Prostate gland (tissue), 2 donors: ENCODE results near the gene ADH5. TPM values are rescaled to one million over a fixed set of nuclear protein-coding genes. Genes with fewer than 3 reads are reported as not detected.
"Not testable (repeated sequence)": the region's sequence is repeated elsewhere in the genome, so short reads cannot be mapped to it uniquely, and the experiment has no call there.

Experiments
- DNase-seq: peaks from one replicate; pipeline ENCODE4 v3.0.0-alpha.2; 2019; ENCODE audit warnings: low spot score
- H3K27ac ChIP-seq, 2 donors: fragments of 200-600 bp; sonication (generic); 2 replicates each; pipeline ENCODE4 v1.5.1; 2017 to 2019
- H3K27me3 ChIP-seq: fragments of 200-600 bp; sonication (generic); replicated peaks from 2 replicates; pipeline ENCODE4 v1.5.1; 2019; ENCODE audit not compliant: insufficient read depth
- H3K36me3 ChIP-seq, 2 donors: fragments of 200-600 bp; sonication (generic); 1 replicate in 1 of 2; 2 replicates in 1 of 2; pipeline versions ENCODE4 v1.5.1 to v1.8.1; 2017 to 2019
- H3K4me1 ChIP-seq: fragments of 200-600 bp; sonication (generic); replicated peaks from 2 replicates; pipeline ENCODE4 v1.5.1; 2019
- H3K4me3 ChIP-seq, 2 donors: fragments of 200-600 bp; sonication (generic); 2 replicates each; pipeline ENCODE4 v1.5.1; 2017 to 2019
- H3K9me3 ChIP-seq: fragments of 200-600 bp; sonication (generic); 2 replicates; pipeline ENCODE4 v1.5.1; 2017
- POLR2A ChIP-seq: fragments of 450-650 bp; IDR thresholded peaks from one replicate; pipeline ENCODE4 v1.6.1; 2016; ENCODE audit warnings: antibody characterized with exemption, mild to moderate bottlenecking
- POLR2AphosphoS5 ChIP-seq: sonication (generic); formaldehyde crosslinking; IDR thresholded peaks from one replicate; pipeline ENCODE4 v1.6.1; 2017; ENCODE audit warnings: antibody characterized with exemption
- WGBS: methylation state at CpG from one replicate; pipeline ENCODE4 v1.1.5; 2018; 5-methylcytosine and 5-hydroxymethylcytosine counted together
- intact Hi-C: fragments of 100-400 bp; cut with DNase I; formaldehyde crosslinking; loops from one replicate; pipeline ENCODE4 v1.14.2; 2022
- total RNA-seq, 2 donors: library from RNA; depleted of rRNA; stranded (reverse); fragments of >200 nt; gene quantifications; one replicate each; pipeline ENCODE4 v1.1.0, GENCODE V29; 2016
- TF ChIP-seq, protein P1 (sequence below), 4 experiments: fragments of 200-600 bp in 2 of 4; fragments of 450-650 bp in 2 of 4; sonication (generic) in 2 of 4; IDR thresholded peaks; 1 replicate in 3 of 4; 2 replicates in 1 of 4; pipeline ENCODE4 v1.5.1; 2016 to 2019; ENCODE audit warnings: antibody characterized with exemption in 4 of 4, mild to moderate bottlenecking in 2 of 4, moderate library complexity in 2 of 4

The ADH5 gene
- total RNA-seq, 2 donors from 2014 or later, result 127 to 149 TPM

DNA sequence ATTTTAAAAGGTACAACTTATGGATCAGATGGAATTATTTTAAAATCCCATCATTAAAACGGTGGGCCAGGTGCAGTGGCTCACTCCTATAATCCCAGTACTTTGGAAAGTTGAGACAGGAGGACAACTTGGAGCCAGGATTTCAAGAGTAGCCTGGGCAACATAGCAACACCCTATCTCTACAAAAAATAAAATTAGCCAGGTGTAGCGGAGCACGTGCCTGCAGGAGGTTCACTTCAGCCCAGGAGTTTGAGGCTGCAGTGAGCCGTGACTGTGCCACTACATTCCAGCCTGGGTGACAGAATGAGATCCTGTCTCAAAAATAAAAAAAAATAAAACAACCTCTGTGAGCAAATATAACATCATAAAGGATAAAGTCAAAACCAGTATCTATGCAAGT, 11.4 kb downstream of the ADH5 start:
- no peaks in the 10 kb centered on the region for H3K9me3 ChIP-seq
- H3K4me3 ChIP-seq, result no peak overlapping the region
- no peak overlapping the region for H3K27ac ChIP-seq
- intact Hi-C loops, result no loop called here
- WGBS, result 83% methylated on average over 4 of the region's 4 CpGs
- no peaks in the 10 kb centered on the region for H3K27me3 ChIP-seq
- no peaks in the 10 kb centered on the region for H3K4me1 ChIP-seq
- TF ChIP-seq POLR2AphosphoS5 (no peak), POLR2A (no peak)
- TF ChIP-seq, protein P1, sequence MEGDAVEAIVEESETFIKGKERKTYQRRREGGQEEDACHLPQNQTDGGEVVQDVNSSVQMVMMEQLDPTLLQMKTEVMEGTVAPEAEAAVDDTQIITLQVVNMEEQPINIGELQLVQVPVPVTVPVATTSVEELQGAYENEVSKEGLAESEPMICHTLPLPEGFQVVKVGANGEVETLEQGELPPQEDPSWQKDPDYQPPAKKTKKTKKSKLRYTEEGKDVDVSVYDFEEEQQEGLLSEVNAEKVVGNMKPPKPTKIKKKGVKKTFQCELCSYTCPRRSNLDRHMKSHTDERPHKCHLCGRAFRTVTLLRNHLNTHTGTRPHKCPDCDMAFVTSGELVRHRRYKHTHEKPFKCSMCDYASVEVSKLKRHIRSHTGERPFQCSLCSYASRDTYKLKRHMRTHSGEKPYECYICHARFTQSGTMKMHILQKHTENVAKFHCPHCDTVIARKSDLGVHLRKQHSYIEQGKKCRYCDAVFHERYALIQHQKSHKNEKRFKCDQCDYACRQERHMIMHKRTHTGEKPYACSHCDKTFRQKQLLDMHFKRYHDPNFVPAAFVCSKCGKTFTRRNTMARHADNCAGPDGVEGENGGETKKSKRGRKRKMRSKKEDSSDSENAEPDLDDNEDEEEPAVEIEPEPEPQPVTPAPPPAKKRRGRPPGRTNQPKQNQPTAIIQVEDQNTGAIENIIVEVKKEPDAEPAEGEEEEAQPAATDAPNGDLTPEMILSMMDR (IDR thresholded peaks at IDR 0.05), result no peak
- DNase-seq, result no peak
- peaks cover 0 to 6% of the 10 kb centered on the region in 2 donors for H3K36me3 ChIP-seq

DNA sequence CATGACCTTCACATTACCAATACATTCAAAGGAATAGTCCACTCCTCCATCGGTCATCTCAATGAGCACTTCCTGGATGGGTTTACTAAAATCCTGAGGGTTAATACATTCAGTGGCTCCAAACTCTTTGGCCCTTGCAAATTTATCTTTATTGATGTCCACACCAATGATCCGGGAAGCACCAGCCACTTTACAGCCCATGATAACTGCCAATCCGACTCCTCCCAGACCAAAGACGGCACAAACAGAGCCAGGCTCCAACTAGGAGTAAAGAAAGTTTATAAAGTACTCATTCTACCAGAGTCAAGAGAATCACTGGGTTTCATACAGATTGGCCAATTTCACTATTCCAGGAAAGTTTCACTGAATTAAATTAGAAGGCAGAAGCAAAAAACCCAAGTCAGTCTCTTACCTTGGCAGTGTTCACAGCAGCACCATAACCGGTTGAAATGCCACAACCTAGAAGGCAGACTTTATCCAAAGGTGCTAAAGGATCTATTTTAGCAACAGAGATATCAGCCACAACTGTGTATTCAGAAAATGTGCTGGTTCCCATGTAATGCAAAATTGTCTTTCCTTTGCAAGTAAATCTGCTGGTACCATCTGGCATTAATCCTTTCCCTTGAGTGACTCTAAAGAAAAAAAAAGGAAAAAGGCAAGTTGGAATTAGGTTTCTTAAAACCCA, 12.2 kb downstream of the ADH5 start:
- intact Hi-C loops, result no loop called here
- Histone ChIP-seq H3K4me3 (no peak overlapping the region), H3K9me3 (no peaks in the 10 kb centered on the region), H3K4me1 (no peaks in the 10 kb centered on the region), H3K27ac (no peak overlapping the region), H3K36me3 (peaks cover 0 to 6% of the 10 kb centered on the region in 2 donors), H3K27me3 (no peaks in the 10 kb centered on the region)
- no peak for DNase-seq
- no peak for TF ChIP-seq POLR2AphosphoS5
- TF ChIP-seq POLR2A, result no peak
- TF ChIP-seq, protein P1 (IDR thresholded peaks at IDR 0.05), result no peak
- 84% methylated on average over 5 of the region's 5 CpGs for WGBS

DNA sequence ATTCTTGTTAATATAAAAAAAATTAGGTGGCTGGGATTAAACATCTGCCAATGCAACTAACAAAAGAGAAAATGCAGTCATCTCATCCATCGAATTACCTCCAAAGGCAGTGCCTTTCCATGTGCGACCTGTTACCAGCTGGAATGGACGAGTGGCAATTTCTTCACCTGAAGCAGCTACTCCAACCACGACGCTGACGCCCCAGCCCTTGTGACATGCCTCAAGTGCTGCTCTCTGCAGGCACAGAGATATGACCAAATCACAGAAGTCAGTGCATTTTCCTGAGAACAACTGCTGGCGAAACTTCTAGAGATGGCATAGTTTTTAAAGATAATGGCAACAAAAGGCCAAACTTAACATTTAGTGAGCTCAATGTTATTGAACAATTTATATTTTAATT, 13.8 kb downstream of the ADH5 start:
- intact Hi-C loops, result no loop called here
- Histone ChIP-seq H3K27me3 (no peaks in the 10 kb centered on the region), H3K9me3 (no peaks in the 10 kb centered on the region), H3K4me3 (no peak overlapping the region), H3K4me1 (no peaks in the 10 kb centered on the region), H3K36me3 (peaks cover 0 to 6% of the 10 kb centered on the region in 2 donors), H3K27ac (no peak overlapping the region)
- 90% methylated on average over 7 of the region's 7 CpGs for WGBS
- DNase-seq, result no peak
- no peak for TF ChIP-seq POLR2AphosphoS5
- TF ChIP-seq, protein P1 (IDR thresholded peaks at IDR 0.05), result no peak
- TF ChIP-seq POLR2A, result no peak

DNA sequence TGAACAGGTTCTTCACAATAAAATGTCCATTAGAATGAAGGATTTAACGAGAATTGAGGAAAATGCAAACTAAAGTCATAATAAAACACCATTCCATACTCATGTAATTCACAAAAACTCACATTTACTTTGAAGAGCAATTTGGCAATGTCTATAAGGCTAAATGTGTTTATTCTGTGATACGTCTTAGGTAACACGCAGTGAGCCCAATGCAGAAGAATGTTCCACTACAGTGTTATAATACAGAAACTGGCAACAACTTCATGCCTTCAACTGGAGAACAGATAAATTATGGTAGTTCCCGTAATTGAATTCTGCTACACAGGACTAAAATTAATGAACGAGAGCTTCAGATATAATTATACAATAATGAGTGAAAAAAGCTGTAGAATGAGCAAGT, 17.4 kb downstream of the ADH5 start:
- Histone ChIP-seq H3K4me3 (no peak overlapping the region), H3K27ac (no peak overlapping the region), H3K27me3 (no peaks in the 10 kb centered on the region), H3K36me3 (peaks cover 0 to 6% of the 10 kb centered on the region in 2 donors), H3K9me3 (no peaks in the 10 kb centered on the region), H3K4me1 (no peaks in the 10 kb centered on the region)
- intact Hi-C loops, result no loop called here
- no peak for DNase-seq
- 57% methylated on average over 5 of the region's 5 CpGs for WGBS
- no peak for TF ChIP-seq POLR2AphosphoS5
- TF ChIP-seq, protein P1 (IDR thresholded peaks at IDR 0.05), result no peak
- no peak for TF ChIP-seq POLR2A

DNA sequence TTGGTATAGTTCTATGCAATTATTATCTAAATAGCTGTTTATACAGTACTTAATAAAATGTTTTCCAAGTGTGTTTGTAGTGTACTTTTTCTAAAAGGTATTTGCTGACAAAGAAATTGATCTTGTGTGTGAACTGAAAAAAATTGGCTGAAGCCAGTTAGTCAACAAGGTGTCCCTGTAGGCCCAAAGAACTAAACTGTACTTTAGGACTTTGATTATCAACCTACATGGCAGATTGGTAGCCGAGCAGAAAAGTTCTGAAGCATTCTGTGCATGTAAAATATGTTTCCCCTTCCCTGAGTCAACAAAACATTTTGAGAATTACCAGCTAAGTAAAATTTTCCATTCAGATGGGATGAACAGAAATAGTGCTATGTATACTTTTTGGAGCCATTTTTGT, 21.0 kb downstream of the ADH5 start:
- no peaks in the 10 kb centered on the region for H3K9me3 ChIP-seq
- TF ChIP-seq POLR2AphosphoS5 (no peak), POLR2A (no peak)
- TF ChIP-seq, protein P1 (IDR thresholded peaks at IDR 0.05), result no peak
- 81% methylated on average over 1 of the region's 1 CpG for WGBS
- H3K4me3 ChIP-seq, result no peak overlapping the region
- H3K27me3 ChIP-seq, result no peaks in the 10 kb centered on the region
- intact Hi-C loops, result no loop called here
- H3K27ac ChIP-seq, result no peak overlapping the region
- DNase-seq, result no peak
- no peaks in the 10 kb centered on the region for H3K4me1 ChIP-seq
- no peaks in the 10 kb centered on the region for H3K36me3 ChIP-seq

DNA sequence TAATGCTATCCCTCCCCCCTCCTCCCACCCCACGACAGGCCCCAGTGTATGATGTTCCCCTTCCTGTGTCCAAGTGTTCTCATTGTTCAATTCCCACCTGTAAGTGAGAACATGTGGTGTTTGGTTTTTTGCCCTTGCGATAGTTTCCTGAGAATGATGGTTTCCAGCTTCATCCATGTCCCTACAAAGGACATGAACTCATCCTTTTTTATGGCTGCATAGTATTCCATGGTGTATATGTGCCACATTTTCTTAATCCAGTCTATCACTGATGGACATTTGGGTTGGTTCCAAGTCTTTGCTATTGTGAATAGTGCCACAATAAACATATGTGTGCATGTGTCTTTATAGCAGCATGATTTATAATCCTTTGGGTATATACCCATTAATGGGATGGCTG, 23.1 kb downstream of the ADH5 start:
- intact Hi-C loops, H3K27me3 ChIP-seq, DNase-seq, H3K9me3 ChIP-seq, H3K4me1 ChIP-seq, H3K4me3 ChIP-seq, H3K36me3 ChIP-seq, H3K27ac ChIP-seq: not testable (repeated sequence)
- WGBS, result 98% methylated on average over 2 of the region's 2 CpGs
